CD4-positive, alpha-beta T cell (primary cell): ENCODE data around the gene PACSIN2. TPM values are rescaled to one million over a fixed set of nuclear protein-coding genes. Genes with fewer than 3 reads are reported as not detected.
A peak's percentile ranks its signal among the peaks of the same experiment; 100 is the strongest.

ENCODE experiments used
- ATAC-seq: fragments of 200-7000 bp; cut with Tn5 transposase; one replicate; pipeline ENCODE4 v1.10.0; 2022; ENCODE audit warnings: mild to moderate bottlenecking; ENCODE audit not compliant: poor library complexity
- CTCF ChIA-PET: fragments of 350-600 bp; sonication (Branson Sonifier 250); formaldehyde crosslinking; loops from one replicate; lab custom pipeline; 2021; ENCODE audit warnings: antibody characterized with exemption, inconsistent platforms; lab: Charles Lee
- POLR2A ChIA-PET: fragments of 350-600 bp; sonication (Branson Sonifier 250); formaldehyde crosslinking; loops from one replicate; lab custom pipeline; 2021; ENCODE audit warnings: antibody characterized with exemption, inconsistent platforms; lab: Charles Lee
- DNase-seq, 14 experiments: peaks; one replicate each; pipeline ENCODE4 v3.0.0-alpha.2; 2013 to 2020; ENCODE audit warnings: mixed read lengths in 2 of 14
- H3K27ac ChIP-seq, 2 donors: one replicate each; pipeline versions ENCODE4 v1.5.1 to v1.7.0; 2013; ENCODE audit warnings: low read length in 2 of 2, low read depth in 1 of 2, mild to moderate bottlenecking in 1 of 2
- H3K27me3 ChIP-seq, 2 experiments: 1 replicate in 1 of 2; 2 replicates in 1 of 2; pipeline versions ENCODE4 v1.6.1 to v1.7.0; 2013; ENCODE audit warnings: low read length in 2 of 2, control low read depth in 1 of 2, mild to moderate bottlenecking in 1 of 2, moderate library complexity in 1 of 2; ENCODE audit not compliant: insufficient read depth in 2 of 2, control insufficient read depth in 1 of 2
- H3K36me3 ChIP-seq: one replicate; pipeline ENCODE4 v1.6.1; 2013; ENCODE audit warnings: low read length, control low read depth; ENCODE audit not compliant: insufficient read depth
- H3K4me1 ChIP-seq: one replicate; pipeline ENCODE4 v1.6.1; 2013; ENCODE audit warnings: low read length, control low read depth; ENCODE audit not compliant: insufficient read depth
- H3K4me3 ChIP-seq: one replicate; pipeline ENCODE4 v1.5.1; 2013; ENCODE audit warnings: mild to moderate bottlenecking, low read length, moderate library complexity
- H3K9me3 ChIP-seq, 2 experiments: 1 replicate in 1 of 2; 2 replicates in 1 of 2; pipeline versions ENCODE4 v1.6.1 to v1.7.0; 2013; ENCODE audit warnings: low read length in 2 of 2, mild to moderate bottlenecking in 2 of 2, control low read depth in 1 of 2, moderate library complexity in 1 of 2; ENCODE audit not compliant: control insufficient read depth in 1 of 2, insufficient read depth in 1 of 2
- H3K27ac Mint-ChIP-seq: one replicate; pipeline ENCODE4 v1.8.0; 2020; ENCODE audit warnings: mixed read lengths
- H3K27me3 Mint-ChIP-seq: one replicate; pipeline ENCODE4 v1.8.0; 2021; ENCODE audit warnings: mixed read lengths
- H3K36me3 Mint-ChIP-seq: one replicate; pipeline ENCODE4 v1.8.0; 2021; ENCODE audit warnings: low read depth, mixed read lengths
- H3K4me1 Mint-ChIP-seq: one replicate; pipeline ENCODE4 v1.8.0; 2021; ENCODE audit warnings: low read depth, mixed read lengths
- H3K4me3 Mint-ChIP-seq: one replicate; pipeline ENCODE4 v1.8.0; 2020; ENCODE audit warnings: mild to moderate bottlenecking, mixed read lengths
- H3K9me3 Mint-ChIP-seq: one replicate; pipeline ENCODE4 v1.8.0; 2020; ENCODE audit warnings: mixed read lengths
- CTCF ChIP-seq: fragments of 200-600 bp; IDR thresholded peaks from one replicate; pipeline ENCODE4 v1.8.0; 2022; ENCODE audit warnings: antibody characterized with exemption, mild to moderate bottlenecking
- intact Hi-C, 2 experiments: fragments of 100-400 bp; cut with DNase I in 1 of 2; cut with micrococcal nuclease in 1 of 2; formaldehyde crosslinking; loops; one replicate each; pipeline versions ENCODE4 v1.15.1 to v1.9.0; 2023 to 2025; cut with DNase I, micrococcal nuclease
- total RNA-seq, 174 experiments: library from RNA in 2 of 174; stranded (reverse) in 2 of 174; gene quantifications; one replicate each; pipeline ENCODE4 v1.2.3 and lab custom pipeline; 2021 to 2026

Gene PACSIN2
- total RNA-seq, 2 experiments from 2014 or later: 23.3 to 25.5 TPM

- POLR2A ChIA-PET: interaction anchor here (1.3 to 1.7 kb wide), 2 partner anchors 8 to 10 kb away, joined by 4 read pairs; no protein-coding TSS in a partner anchor
Observed at GRCh38 chr22:43004362-43005035, 10.4 kb downstream of the PACSIN2 start.

GRCh38 chr22:43002202-43002586, 12.8 kb downstream of the PACSIN2 start:
- ChIA-PET POLR2A (no interaction called here), CTCF (no interaction called here)
- H3K4me3 ChIP-seq: no peak overlapping the region
- H3K27ac Mint-ChIP-seq: peak overlapping the region; percentile 63
- peak overlapping the region; percentile 22 for H3K4me3 Mint-ChIP-seq
- H3K9me3 ChIP-seq: no peaks in the 10 kb centered on the region
- TF ChIP-seq CTCF: no peak
- peaks cover 52% of the 10 kb centered on the region for H3K4me1 ChIP-seq
- no peaks in the 10 kb centered on the region for H3K27me3 ChIP-seq
- H3K36me3 ChIP-seq: peaks cover 2% of the 10 kb centered on the region
- no peaks in the 10 kb centered on the region for H3K27me3 Mint-ChIP-seq
- ATAC-seq: no peak
- no peaks in the 10 kb centered on the region for H3K36me3 Mint-ChIP-seq
- no peak for DNase-seq
- no peak overlapping the region for H3K27ac ChIP-seq
- intact Hi-C loops: no loop called here
- H3K4me1 Mint-ChIP-seq: peaks cover 91% of the 10 kb centered on the region
- no peaks in the 10 kb centered on the region for H3K9me3 Mint-ChIP-seq

More at GRCh38 chr22:43004362-43005035, 10.4 kb downstream of the PACSIN2 start:
- Histone ChIP-seq H3K36me3 (peaks cover 2% of the 10 kb centered on the region), H3K4me1 (peaks cover 52% of the 10 kb centered on the region), H3K9me3 (no peaks in the 10 kb centered on the region), H3K4me3 (no peak overlapping the region), H3K27me3 (no peaks in the 10 kb centered on the region), H3K27ac (no peak overlapping the region)
- Mint-ChIP-seq H3K4me3 (no peak overlapping the region), H3K27ac (no peak overlapping the region), H3K9me3 (no peaks in the 10 kb centered on the region), H3K27me3 (no peaks in the 10 kb centered on the region), H3K4me1 (peaks cover 88% of the 10 kb centered on the region), H3K36me3 (no peaks in the 10 kb centered on the region)
- no peak for ATAC-seq
- peak in 2 of 14 experiments; percentile 27 to 42 for DNase-seq
- CTCF ChIA-PET: no interaction called here
- intact Hi-C loops: no loop called here
- TF ChIP-seq CTCF: no peak

- no peaks in the 10 kb centered on the region for H3K27me3 ChIP-seq
- no peaks in the 10 kb centered on the region for H3K9me3 Mint-ChIP-seq
- H3K9me3 ChIP-seq: no peaks in the 10 kb centered on the region
- peaks cover 91% of the 10 kb centered on the region for H3K4me1 Mint-ChIP-seq
- peak overlapping the region; percentile 5 for H3K4me3 Mint-ChIP-seq
- peak overlapping the region; percentile 63 for H3K27ac Mint-ChIP-seq
- no peaks in the 10 kb centered on the region for H3K27me3 Mint-ChIP-seq
- H3K36me3 ChIP-seq: peaks cover 2% of the 10 kb centered on the region
- intact Hi-C loops: no loop called here
- H3K4me3 ChIP-seq: no peak overlapping the region
- TF ChIP-seq CTCF: no peak
- H3K36me3 Mint-ChIP-seq: no peaks in the 10 kb centered on the region
- ChIA-PET POLR2A (interaction anchor here (1.3 kb wide), 1 partner anchor 13 kb away, joined by 6 read pairs; the partner anchor contains the start of gene PACSIN2), CTCF (no interaction called here)
- peak; percentile 48 for ATAC-seq
- H3K27ac ChIP-seq: no peak overlapping the region
- DNase-seq: peak in 1 of 14 experiments; percentile 29
- peaks cover 54% of the 10 kb centered on the region for H3K4me1 ChIP-seq
Observed at GRCh38 chr22:43001271-43002201, 13.4 kb downstream of the PACSIN2 start.
